22Rv1 (cell line): ENCODE measurements around the gene GHRL.

Experiments used
- CTCF ChIP-seq: fragments of 450-650 bp; IDR thresholded peaks from 2 replicates; pipeline ENCODE4 v1.5.1; 2017; ENCODE audit warnings: mild to moderate bottlenecking
- ZFX ChIP-seq: fragments of 450-650 bp; IDR thresholded peaks from 2 replicates; pipeline ENCODE4 v1.6.1; 2017; ENCODE audit warnings: antibody characterized with exemption, borderline replicate concordance

DNA sequence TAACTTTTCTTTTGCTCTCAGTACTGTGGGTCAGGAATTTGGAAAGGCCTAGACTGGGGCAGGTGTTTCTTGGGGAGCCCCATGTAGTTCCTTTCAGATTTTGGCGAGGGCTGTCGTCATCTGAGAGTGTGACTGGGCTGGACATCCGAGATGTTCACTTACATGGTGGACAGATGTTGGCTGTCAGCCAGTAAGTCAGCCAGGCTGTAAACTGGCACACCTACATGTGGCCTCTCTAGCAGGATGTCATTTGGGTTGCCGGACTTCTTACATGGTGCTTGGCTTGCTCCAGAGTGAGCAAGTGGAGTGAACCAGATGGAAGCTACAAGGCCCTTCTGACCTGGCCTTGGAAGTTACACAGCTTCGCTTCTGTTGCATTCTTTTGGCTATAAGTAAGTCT, 23.8 kb downstream of the GHRL start:
- TF ChIP-seq ZFX (no peak), CTCF (no peak)
